Pancreas (tissue), 10 donors: Measurements from ENCODE around the gene CYP2D6. TPM values are rescaled to one million over a fixed set of nuclear protein-coding genes. Genes with fewer than 3 reads are reported as not detected.
"Not testable (repeated sequence)": the region's sequence is repeated elsewhere in the genome, so short reads cannot be mapped to it uniquely, and the experiment has no call there.

Source experiments
- ATAC-seq, 4 donors: fragments of 200-7000 bp; cut with Tn5 transposase; one replicate each; pipeline versions ENCODE4 v1.8.0 to v1.9.1; 2020; ENCODE audit warnings: mild to moderate bottlenecking in 4 of 4, moderate library complexity in 4 of 4
- DNase-seq, 6 donors: peaks; one replicate each; pipeline ENCODE4 v3.0.0-alpha.2; 2020
- FAIRE-seq: peaks from 2 replicates; lab custom pipeline; 2012; peaks lifted over from hg19 to GRCh38; lab: Jason Lieb, UNC
- H3K27ac ChIP-seq, 4 donors: fragments of 200-600 bp; sonication (generic); 1 replicate in 3 of 4; 2 replicates in 1 of 4; pipeline versions ENCODE4 v1.5.0 to v1.8.0; 2020
- H3K27me3 ChIP-seq, 4 donors: fragments of 200-600 bp; one replicate each; pipeline ENCODE4 v1.8.0; 2021
- H3K36me3 ChIP-seq, 3 donors: fragments of 200-600 bp; sonication (generic) in 1 of 3; one replicate each; pipeline versions ENCODE4 v1.5.0 to v1.8.0; 2020 to 2021
- H3K4me1 ChIP-seq, 3 donors: fragments of 200-600 bp; one replicate each; pipeline ENCODE4 v1.8.0; 2021
- H3K4me3 ChIP-seq, 4 donors: fragments of 200-600 bp; sonication (generic) in 2 of 4; one replicate each; pipeline versions ENCODE4 v1.5.0 to v1.8.0; 2020 to 2021
- H3K9me3 ChIP-seq, 4 donors: fragments of 200-600 bp; one replicate each; pipeline ENCODE4 v1.8.0; 2021
- CTCF ChIP-seq, 4 donors: fragments of 200-600 bp; sonication (generic) in 3 of 4; IDR thresholded peaks; one replicate each; pipeline versions ENCODE4 v1.5.0 to v1.8.0; 2021; ENCODE audit warnings: antibody characterized with exemption in 4 of 4
- WGBS, 2 donors: extraction: QIAGEN DNeasy Blood & Tissue Kit; methylation state at CpG; one replicate each; pipeline ENCODE4 v1.1.7; 2013; 5-methylcytosine and 5-hydroxymethylcytosine counted together
- intact Hi-C, 3 donors: fragments of 100-400 bp; cut with DNase I; formaldehyde crosslinking; loops; one replicate each; pipeline versions ENCODE4 v1.11.1 to v1.14.2; 2022
- polyA plus RNA-seq, 2 donors: library from polyadenylated mRNA; stranded (reverse); fragments of 200-250 nt; gene quantifications; one replicate each; pipeline ENCODE4 v1.2.3, GENCODE V29; 2013
- total RNA-seq, 6 donors: library from RNA; stranded (reverse); fragmentation: NEBNext Ultra II Directional in 4 of 6; extraction: Animal tissue kit (Norgen Biotek cat#: 25700) in 4 of 6; gene quantifications; one replicate each; pipeline versions ENCODE4 v1.2.1 to v1.2.4, GENCODE V29; 2021 to 2023
- donor health status: healthy with polysubstance abuse.
- donor health status: DM: no; HTN: no; CAD: no; lungs with moderate emphysema.
- donor health status: DM: no; HTN: no; CAD: no.
- donor health status: control.
- donor health status: control.
- donor health status: Bipolar disorder and iron deficiency.
- donor health status: DM: yes; HTN: yes; CAD: no.
- donor health status: DM: no; HTN: no; CAD: no.
- donor health status: DM: no; HTN: no; CAD: no.
- donor health status: DM: yes; HTN: yes; CAD: no.

The CYP2D6 gene
- total and polyA plus RNA-seq, 8 donors: 0.35 to 7.3 (median 0.66) TPM

GRCh38 chr22:42154293-42155052 is 23.9 kb upstream of the CYP2D6 start:
- TF ChIP-seq CTCF (IDR thresholded peaks at IDR 0.05): no peak
- intact Hi-C loops: no loop called here
- Histone ChIP-seq H3K36me3 (no peaks in the 10 kb centered on the region), H3K4me3 (no peak overlapping the region), H3K4me1 (no peaks in the 10 kb centered on the region), H3K27ac (no peak overlapping the region), H3K9me3 (no peaks in the 10 kb centered on the region), H3K27me3 (no peaks in the 10 kb centered on the region)
- no peak for FAIRE-seq
- ATAC-seq: no peak
- DNase-seq: no peak
- WGBS, 2 donors: 95 to 96% methylated on average over 12 of the region's 12 CpGs

GRCh38 chr22:42152661-42153270 is 22.2 kb upstream of the CYP2D6 start:
- H3K4me1 ChIP-seq: no peaks in the 10 kb centered on the region
- TF ChIP-seq CTCF (IDR thresholded peaks at IDR 0.05): no peak
- no peaks in the 10 kb centered on the region for H3K27me3 ChIP-seq
- intact Hi-C loops: no loop called here
- no peaks in the 10 kb centered on the region for H3K36me3 ChIP-seq
- H3K27ac ChIP-seq: no peak overlapping the region
- WGBS, 2 donors: 86 to 90% methylated on average over 37 to 42 of the region's 42 CpGs
- DNase-seq (no peak), ATAC-seq (no peak), FAIRE-seq (no peak)
- H3K9me3 ChIP-seq: no peaks in the 10 kb centered on the region
- no peak overlapping the region for H3K4me3 ChIP-seq

- ATAC-seq (peak in 1 of 4 donors; percentile 58), FAIRE-seq (no peak), DNase-seq (no peak)
- Histone ChIP-seq H3K4me3 (no peak overlapping the region), H3K36me3 (no peaks in the 10 kb centered on the region), H3K27me3 (no peaks in the 10 kb centered on the region), H3K4me1 (no peaks in the 10 kb centered on the region), H3K27ac (no peak overlapping the region), H3K9me3 (no peaks in the 10 kb centered on the region)
- TF ChIP-seq CTCF (IDR thresholded peaks at IDR 0.05): no peak
- intact Hi-C loops: no loop called here
- WGBS, 2 donors: 68 to 87% methylated on average over 43 of the region's 43 CpGs
These were observed 21.5 kb upstream of the CYP2D6 start for GRCh38 chr22:42151924-42152635.

- FAIRE-seq (no peak), DNase-seq (no peak)
These were observed 20.3 kb upstream of the CYP2D6 start for GRCh38 chr22:42150727-42151590.

GRCh38 chr22:42149798-42150197 is 19.2 kb upstream of the CYP2D6 start:
- DNase-seq, intact Hi-C loops: not testable (repeated sequence)
- WGBS, 2 donors: 93 to 95% methylated on average over 8 to 16 of the region's 16 CpGs

More at GRCh38 chr22:42150727-42151590, 20.3 kb upstream of the CYP2D6 start:
- intact Hi-C loops: no loop called here
- no peaks in the 10 kb centered on the region for H3K27me3 ChIP-seq
- no peak overlapping the region for H3K4me3 ChIP-seq
- WGBS, 2 donors: 90 to 92% methylated on average over 25 to 27 of the region's 27 CpGs
- ATAC-seq: peak in 1 of 4 donors; percentile 11
- H3K4me1 ChIP-seq: no peaks in the 10 kb centered on the region
- no peaks in the 10 kb centered on the region for H3K9me3 ChIP-seq
- H3K36me3 ChIP-seq: no peaks in the 10 kb centered on the region
- TF ChIP-seq CTCF (IDR thresholded peaks at IDR 0.05): no peak
- H3K27ac ChIP-seq: no peak overlapping the region

More at GRCh38 chr22:42149798-42150197, 19.2 kb upstream of the CYP2D6 start:
- H3K27me3 ChIP-seq, H3K9me3 ChIP-seq, FAIRE-seq, H3K4me1 ChIP-seq, ATAC-seq, H3K36me3 ChIP-seq, H3K27ac ChIP-seq, H3K4me3 ChIP-seq: not testable (repeated sequence)
